Measurements from ENCODE around the gene SMYD3. TPM values are rescaled to one million over a fixed set of nuclear protein-coding genes. Genes with fewer than 3 reads are reported as not detected.

Gene SMYD3
- total RNA-seq, 1 donor from 2014 or later, result 35.4 TPM

DNA sequence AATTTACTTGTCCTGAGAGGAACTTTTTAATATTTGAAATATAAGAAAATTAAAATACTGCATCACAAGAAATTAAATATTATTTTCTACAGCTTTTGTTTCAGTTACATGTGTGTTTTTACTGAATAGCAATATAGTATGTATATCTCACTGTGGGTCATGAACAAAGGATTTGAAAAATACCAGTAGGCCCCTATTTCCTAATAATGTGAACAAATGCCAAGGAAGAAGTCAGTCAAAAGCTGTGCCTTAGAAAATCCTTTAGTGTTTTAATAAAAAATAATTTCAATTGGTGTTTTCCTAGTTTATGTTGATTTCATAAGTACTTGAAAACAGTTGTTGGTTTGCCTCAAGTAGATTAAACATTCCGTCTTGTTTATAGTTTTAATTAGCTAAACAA is 46.7 kb downstream of the SMYD3 start:
- Mint-ChIP-seq H3K9me3 (ENCODE audit: unreplicated experiment) (no peaks in the 10 kb centered on the region), H3K4me1 (ENCODE audit: unreplicated experiment) (peaks cover 18% of the 10 kb centered on the region), H3K36me3 (ENCODE audit: low read depth, unreplicated experiment) (peaks cover 6% of the 10 kb centered on the region), H3K27ac (ENCODE audit: unreplicated experiment) (no peak overlapping the region), H3K4me3 (ENCODE audit: unreplicated experiment) (no peak overlapping the region), H3K27me3 (ENCODE audit: unreplicated experiment) (no peaks in the 10 kb centered on the region)
- TF ChIP-seq CTCF (IDR thresholded peaks at IDR 0.05; ENCODE audit: unreplicated experiment), result no peak
- no peak for DNase-seq (ENCODE audit: low spot score)

DNA sequence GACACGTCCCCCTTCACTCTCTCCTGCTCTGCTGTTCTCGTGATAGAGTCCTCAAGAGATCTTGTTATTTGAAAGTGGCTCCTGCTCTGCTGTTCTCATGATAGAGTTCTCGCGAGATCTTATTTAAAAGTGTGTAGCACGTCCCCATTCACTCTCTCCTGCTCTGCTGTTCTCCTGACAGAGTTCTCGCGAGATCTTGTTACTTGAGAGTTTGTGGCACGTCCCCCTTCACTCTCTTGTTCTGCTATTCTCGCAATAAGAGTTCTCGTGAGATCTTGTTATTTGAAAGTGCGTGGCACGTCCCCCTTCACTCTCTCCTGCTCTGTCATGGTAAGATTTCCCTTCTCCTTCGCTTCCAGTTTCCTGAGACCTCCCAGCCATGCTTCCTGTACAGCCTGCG is 47.9 kb downstream of the SMYD3 start:
- TF ChIP-seq CTCF (IDR thresholded peaks at IDR 0.05; ENCODE audit: unreplicated experiment), result no peak
- peaks cover 18% of the 10 kb centered on the region for H3K4me1 Mint-ChIP-seq (ENCODE audit: unreplicated experiment)
- H3K4me3 Mint-ChIP-seq (ENCODE audit: unreplicated experiment), result peak overlapping the region; percentile 9
- H3K27ac Mint-ChIP-seq (ENCODE audit: unreplicated experiment), result peak overlapping the region; percentile 54
- H3K27me3 Mint-ChIP-seq (ENCODE audit: unreplicated experiment), result no peaks in the 10 kb centered on the region
- peak; percentile 5 for DNase-seq (ENCODE audit: low spot score)
- no peaks in the 10 kb centered on the region for H3K9me3 Mint-ChIP-seq (ENCODE audit: unreplicated experiment)
- H3K36me3 Mint-ChIP-seq (ENCODE audit: low read depth, unreplicated experiment), result peaks cover 6% of the 10 kb centered on the region

- DNase-seq (ENCODE audit: low spot score), result no peak
- Mint-ChIP-seq H3K9me3 (ENCODE audit: unreplicated experiment) (no peaks in the 10 kb centered on the region), H3K4me3 (ENCODE audit: unreplicated experiment) (no peak overlapping the region), H3K27ac (ENCODE audit: unreplicated experiment) (no peak overlapping the region), H3K4me1 (ENCODE audit: unreplicated experiment) (peaks cover 18% of the 10 kb centered on the region), H3K36me3 (ENCODE audit: low read depth, unreplicated experiment) (peaks cover 6% of the 10 kb centered on the region), H3K27me3 (ENCODE audit: unreplicated experiment) (no peaks in the 10 kb centered on the region)
- no peak for TF ChIP-seq CTCF (IDR thresholded peaks at IDR 0.05; ENCODE audit: unreplicated experiment)
Measured at GRCh38 chr1:246455476-246455875, 51.6 kb downstream of the SMYD3 start.

GRCh38 chr1:246454655-246455054 is 52.4 kb downstream of the SMYD3 start:
- H3K27ac Mint-ChIP-seq (ENCODE audit: unreplicated experiment), result no peak overlapping the region
- peaks cover 12% of the 10 kb centered on the region for H3K4me1 Mint-ChIP-seq (ENCODE audit: unreplicated experiment)
- no peaks in the 10 kb centered on the region for H3K9me3 Mint-ChIP-seq (ENCODE audit: unreplicated experiment)
- no peak for TF ChIP-seq CTCF (IDR thresholded peaks at IDR 0.05; ENCODE audit: unreplicated experiment)
- H3K4me3 Mint-ChIP-seq (ENCODE audit: unreplicated experiment), result no peak overlapping the region
- peaks cover 6% of the 10 kb centered on the region for H3K36me3 Mint-ChIP-seq (ENCODE audit: low read depth, unreplicated experiment)
- DNase-seq (ENCODE audit: low spot score), result no peak
- no peaks in the 10 kb centered on the region for H3K27me3 Mint-ChIP-seq (ENCODE audit: unreplicated experiment)

DNA sequence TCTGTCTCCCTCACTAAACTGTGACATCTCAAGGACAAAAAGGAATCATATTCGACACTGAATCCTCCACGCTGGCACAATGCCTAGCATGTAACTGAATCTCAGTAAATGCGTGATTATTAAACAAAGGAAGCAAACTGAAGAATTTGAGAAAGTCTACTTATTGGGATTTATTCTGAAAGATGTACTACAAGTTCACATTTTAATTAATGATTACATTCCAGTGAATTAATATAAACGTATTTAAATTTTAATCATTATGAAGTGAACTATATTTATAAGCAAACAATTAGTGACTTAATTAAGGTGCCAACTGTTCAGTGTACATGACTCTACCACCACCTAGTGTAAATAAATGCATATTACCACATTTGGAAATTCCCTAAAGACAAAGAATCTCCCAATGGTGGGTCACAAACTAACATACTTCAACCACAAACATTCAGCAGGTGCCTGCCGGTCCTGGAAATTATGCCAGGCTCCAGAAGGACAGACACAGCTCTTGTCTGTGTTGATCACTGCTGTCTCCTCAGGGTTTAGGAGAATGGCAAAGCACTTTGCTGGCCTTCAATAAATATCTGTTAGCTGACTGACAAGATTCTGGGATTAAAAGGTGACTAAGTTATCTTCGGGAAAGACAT is 56.3 kb downstream of the SMYD3 start:
- no peak for DNase-seq (ENCODE audit: low spot score)
- H3K4me3 Mint-ChIP-seq (ENCODE audit: unreplicated experiment), result no peak overlapping the region
- no peaks in the 10 kb centered on the region for H3K27me3 Mint-ChIP-seq (ENCODE audit: unreplicated experiment)
- no peaks in the 10 kb centered on the region for H3K4me1 Mint-ChIP-seq (ENCODE audit: unreplicated experiment)
- H3K36me3 Mint-ChIP-seq (ENCODE audit: low read depth, unreplicated experiment), result peaks cover 4% of the 10 kb centered on the region
- no peaks in the 10 kb centered on the region for H3K9me3 Mint-ChIP-seq (ENCODE audit: unreplicated experiment)
- H3K27ac Mint-ChIP-seq (ENCODE audit: unreplicated experiment), result no peak overlapping the region
- peak; percentile 67 for TF ChIP-seq CTCF (IDR thresholded peaks at IDR 0.05; ENCODE audit: unreplicated experiment)

Measured in endothelial cell (in vitro differentiated cells).